K562 (cell line): ENCODE data around the gene CIAO3. TPM values are rescaled to one million over a fixed set of nuclear protein-coding genes. Genes with fewer than 3 reads are reported as not detected.

Experiments
- ATAC-seq: fragments of 200-7000 bp; cut with Tn5 transposase; 3 replicates; pipeline ENCODE4 v1.9.1; 2020; ENCODE audit warnings: moderate library complexity
- Bru-seq: library from RNA; stranded (reverse); fragments of 400-500 nt; gene quantifications from one replicate; lab custom pipeline; 2021; lab: Mats Ljungman, UMichigan
- BruChase-seq, 2 experiments: library from RNA; stranded (reverse); fragments of 400-500 nt; gene quantifications; one replicate each; lab custom pipeline; 2021; lab: Mats Ljungman, UMichigan
- BruUV-seq: library from RNA; stranded (reverse); fragments of 400-500 nt; replicated peaks from 2 replicates; lab custom pipeline; 2021; lab: Mats Ljungman, UMichigan
- CTCF ChIA-PET: fragments of 300-600 bp; formaldehyde crosslinking; extraction: SDS; loops from one replicate; lab custom pipeline; 2021; ENCODE audit warnings: low intra/inter-chr PET ratio; lab: Yijun Ruan, JAX
- POLR2A ChIA-PET: fragments of 300-600, 350-650 bp; sonication (Branson Sonifier 250); formaldehyde crosslinking; extraction: SDS; loops from one replicate; lab custom pipeline; 2021; ENCODE audit warnings: antibody characterized with exemption, inconsistent platforms; lab: Yijun Ruan, JAX
- DNase-seq, 4 experiments: peaks; one replicate each; pipeline versions ENCODE4 v3.0.0 to v3.0.0-alpha.2; 2011 to 2018; ENCODE audit warnings: low spot score in 3 of 4, mixed read lengths in 3 of 4; ENCODE audit errors: extremely low read depth in 1 of 4
- FAIRE-seq: peaks from 2 replicates; lab custom pipeline; 2011; peaks lifted over from hg19 to GRCh38; lab: Jason Lieb, UNC
- H2AFZ ChIP-seq: 2 replicates; pipeline ENCODE4 v1.6.0; 2011; ENCODE audit warnings: low read depth, low read length, control low read depth, inconsistent platforms
- H3K27ac ChIP-seq: fragments of 200-600 bp; 3 replicates; pipeline ENCODE4 v1.8.0; 2011; ENCODE audit warnings: low read depth, mild to moderate bottlenecking, control low read depth, inconsistent platforms, low read length, moderate library complexity, mixed read lengths; ENCODE audit errors: extremely low read depth
- H3K27me3 ChIP-seq, 2 experiments: fragments of 300-600 bp in 1 of 2; 2 replicates in 1 of 2; 3 replicates in 1 of 2; pipeline versions ENCODE4 v1.6.0 to v1.8.0; 2011; ENCODE audit warnings: inconsistent platforms in 2 of 2, low read length in 2 of 2, mild to moderate bottlenecking in 1 of 2, mixed read lengths in 1 of 2, moderate library complexity in 1 of 2; ENCODE audit not compliant: control insufficient read depth in 2 of 2, insufficient read depth in 2 of 2
- H3K36me3 ChIP-seq: fragments of 300-600 bp; 3 replicates; pipeline ENCODE4 v1.8.0; 2011; ENCODE audit warnings: mild to moderate bottlenecking, low read length, inconsistent platforms; ENCODE audit not compliant: control insufficient read depth, insufficient read depth
- H3K4me1 ChIP-seq, 2 experiments: fragments of 200-600 bp in 1 of 2; replicated peaks in 1 of 2; 2 replicates in 1 of 2; 3 replicates in 1 of 2; pipeline versions ENCODE4 v1.5.1 to v1.8.0; 2011; ENCODE audit warnings: inconsistent platforms in 2 of 2, low read length in 2 of 2, mild to moderate bottlenecking in 1 of 2, mixed read lengths in 1 of 2, moderate library complexity in 1 of 2; ENCODE audit not compliant: control insufficient read depth in 2 of 2, insufficient read depth in 2 of 2
- H3K4me2 ChIP-seq: 2 replicates; pipeline ENCODE4 v1.6.1; 2011; ENCODE audit warnings: low read length, control low read depth, inconsistent platforms, mixed read lengths; ENCODE audit not compliant: insufficient read depth
- H3K4me3 ChIP-seq: fragments of 200-600 bp; sonication (generic), shearing (Covaris generic); 2 replicates; pipeline ENCODE4 v1.5.1; 2016; ENCODE audit warnings: control low read depth, inconsistent platforms
- H3K79me2 ChIP-seq: fragments of 200-600 bp; 3 replicates; pipeline ENCODE4 v1.8.0; 2011; ENCODE audit warnings: low read length, inconsistent platforms; ENCODE audit not compliant: control insufficient read depth, insufficient read depth
- H3K9ac ChIP-seq, 2 experiments: 2 replicates each; pipeline versions ENCODE4 v1.6.0 to v1.6.1; 2011; ENCODE audit warnings: low read depth in 2 of 2, low read length in 2 of 2, control low read depth in 1 of 2, inconsistent platforms in 1 of 2, mild to moderate bottlenecking in 1 of 2, mixed read lengths in 1 of 2; ENCODE audit not compliant: insufficient read depth in 1 of 2
- H3K9me1 ChIP-seq: one replicate; pipeline ENCODE4 v1.6.0; 2011; ENCODE audit warnings: inconsistent platforms, mild to moderate bottlenecking, low read length, moderate library complexity; ENCODE audit not compliant: control insufficient read depth, insufficient read depth
- H3K9me3 ChIP-seq: replicated peaks from 2 replicates; pipeline ENCODE4 v1.5.1; 2011; ENCODE audit warnings: low read depth, low read length, inconsistent platforms; ENCODE audit not compliant: control insufficient read depth, insufficient read depth
- H4K20me1 ChIP-seq: replicated peaks from 2 replicates; pipeline ENCODE4 v1.6.1; 2011; ENCODE audit warnings: low read length, inconsistent platforms, mixed read lengths; ENCODE audit not compliant: control insufficient read depth, insufficient read depth
- BRD9 ChIP-seq: fragments of 450-650 bp; IDR thresholded peaks from 2 replicates; pipeline ENCODE4 v1.6.1; 2018; ENCODE audit warnings: low read depth; ENCODE audit not compliant: partially characterized antibody
- GATA2 ChIP-seq: sonication (generic); formaldehyde crosslinking; IDR thresholded peaks from 2 replicates; pipeline ENCODE4 v1.4.0; 2020; ENCODE audit warnings: mild to moderate bottlenecking, missing genetic modification reagents
- MTF1 ChIP-seq: fragments of 250-450 bp; sonication (Bioruptor Pico); IDR thresholded peaks from 2 replicates; pipeline ENCODE4 v1.9.0; 2021; ENCODE audit warnings: moderate library complexity, mild to moderate bottlenecking, inconsistent platforms, borderline replicate concordance
- NBN ChIP-seq: fragments of 450-650 bp; IDR thresholded peaks from 2 replicates; pipeline ENCODE4 v1.6.1; 2016; ENCODE audit warnings: low read depth, mild to moderate bottlenecking
- NR2C1 ChIP-seq, 2 experiments: fragments of 450-650 bp; IDR thresholded peaks; 2 replicates each; pipeline ENCODE4 v1.6.1; 2017; ENCODE audit warnings: mild to moderate bottlenecking in 2 of 2, antibody characterized with exemption in 1 of 2, inconsistent platforms in 1 of 2, missing compliant biosample characterization in 1 of 2, missing genetic modification characterization in 1 of 2
- NR2C2 ChIP-seq, 2 experiments: fragments of 200-800 bp in 1 of 2; sonication (Bioruptor generic) in 1 of 2; sonication (generic) in 1 of 2; formaldehyde crosslinking in 1 of 2; IDR thresholded peaks; 2 replicates each; pipeline versions ENCODE4 v1.6.1 to v1.8.0; 2016 to 2022; ENCODE audit warnings: mild to moderate bottlenecking in 1 of 2, missing compliant biosample characterization in 1 of 2, missing genetic modification characterization in 1 of 2, missing genetic modification reagents in 1 of 2
- PHB2 ChIP-seq: fragments of 450-650 bp; IDR thresholded peaks from 2 replicates; pipeline ENCODE4 v1.6.1; 2017; ENCODE audit warnings: low read depth
- SMAD3 ChIP-seq: fragments of 450-650 bp; formaldehyde crosslinking; conservative IDR thresholded peaks from 2 replicates; pipeline ENCODE4 v1.4.0; 2020; ENCODE audit warnings: mild to moderate bottlenecking
- SMC3 ChIP-seq: conservative IDR thresholded peaks from 2 replicates; pipeline ENCODE4 v1.6.1; 2011; ENCODE audit warnings: low read depth, low read length, improper control_type of control experiment; ENCODE audit not compliant: insufficient read depth
- SREBF1 ChIP-seq: fragments of 150-350 bp; IDR thresholded peaks from 2 replicates; pipeline ENCODE4 v1.6.1; 2014; ENCODE audit warnings: antibody characterized with exemption, low read depth, low read length, borderline replicate concordance
- STAT5B ChIP-seq: fragments of 250-450 bp; sonication (Bioruptor Pico); IDR thresholded peaks from 2 replicates; pipeline ENCODE4 v1.8.0; 2021; ENCODE audit warnings: mild to moderate bottlenecking, inconsistent platforms
- TAL1 ChIP-seq: fragments of 450-650 bp; IDR thresholded peaks from 2 replicates; pipeline ENCODE4 v1.6.1; 2016; ENCODE audit warnings: mild to moderate bottlenecking
- TCF7 ChIP-seq: sonication (generic); IDR thresholded peaks from 2 replicates; pipeline ENCODE4 v1.6.1; 2016; ENCODE audit warnings: antibody characterized with exemption, borderline replicate concordance
- ZKSCAN3 ChIP-seq: fragments of 250-450 bp; sonication (Bioruptor Pico); IDR thresholded peaks from 2 replicates; pipeline ENCODE4 v1.4.0; 2020
- ZNF274 ChIP-seq: IDR thresholded peaks from 2 replicates; pipeline ENCODE4 v1.6.1; 2011; ENCODE audit warnings: low read depth, mild to moderate bottlenecking, low read length, moderate library complexity, borderline replicate concordance
- ZNF668 ChIP-seq: fragments of 250-450 bp; sonication (Bioruptor Pico); IDR thresholded peaks from 2 replicates; pipeline ENCODE4 v1.8.0; 2022; ENCODE audit warnings: mild to moderate bottlenecking, inconsistent platforms
- whole genome bisulfite sequencing: fragments of 100-300 bp; shearing (Covaris generic); methylation state at CpG from one replicate; pipeline ENCODE4 v1.1.6; 2016; ENCODE audit warnings: low coverage, mixed read lengths; ENCODE audit not compliant: insufficient coverage; ENCODE audit errors: missing lambda C conversion rate; 5-methylcytosine and 5-hydroxymethylcytosine counted together
- in situ Hi-C: fragments of 300-500 bp; cut with MboI; formaldehyde crosslinking; loops from 4 replicates; pipeline ENCODE4 v1.15.0; 2018; ENCODE audit warnings: inconsistent platforms, mixed read lengths
- intact Hi-C: fragments of 100-400 bp; cut with micrococcal nuclease; formaldehyde crosslinking; loops from 2 replicates; pipeline ENCODE4 v1.14.2; 2022
- long read RNA-seq, 3 experiments: library from polyadenylated mRNA in 2 of 3; library from RNA in 1 of 3; unstranded in 2 of 3; stranded (forward) in 1 of 3; transcript quantifications; one replicate each; pipeline ENCODE4 v2.0.0, GENCODE V29; 2019 to 2022
- polyA minus RNA-seq, 3 experiments: library from RNA; depleted of rRNA, polyadenylated mRNA; stranded (reverse); fragments of >200 nt; gene quantifications; 2 replicates each; pipeline ENCODE4 v1.2.3, GENCODE V29; 2011
- polyA plus RNA-seq, 8 experiments: library from polyadenylated mRNA; depleted of rRNA in 4 of 8; stranded (reverse) in 5 of 8; unstranded in 3 of 8; fragments of >200 nt; fragmentation: Nextera tagmentation in 2 of 8; fragmentation: Illumina TruSeq in 1 of 8; extraction: Ambion mirVana in 2 of 8; extraction: Trizol in 1 of 8; gene quantifications; 2 replicates each; pipeline versions ENCODE4 v1.2.1 to v1.2.3, GENCODE V29; 2011 to 2014; ENCODE audit warnings: inconsistent platforms in 1 of 8, missing spikeins in 1 of 8
- total RNA-seq, 7 experiments: library from RNA; depleted of rRNA in 6 of 7; stranded (reverse); fragments of >200 nt in 6 of 7; fragmentation: Illumina TruSeq in 2 of 7; extraction: Trizol in 2 of 7; gene quantifications; 2 replicates each; pipeline versions ENCODE4 v1.2.1 to v1.2.3, GENCODE V29; 2011 to 2021; ENCODE audit warnings: low replicate concordance in 1 of 7

The CIAO3 gene
- total RNA-seq (2011; cell fraction: chromatin; rRNA removed; ENCODE audit: low replicate concordance): 110 and 324 TPM in 2 replicates
- total RNA-seq (2011; cell fraction: nucleolus; rRNA removed): 238 and 279 TPM in 2 replicates
- total RNA-seq (2011; cell fraction: nucleoplasm; rRNA removed): 145 and 170 TPM in 2 replicates
- total RNA-seq (2014; rRNA removed): 35.6 and 48.2 TPM in 2 replicates
- total RNA-seq (2014; rRNA removed; fragmentation: Illumina TruSeq; extraction: Trizol): 7.3 and 7.9 TPM in 2 replicates
- total RNA-seq (2015; rRNA removed; fragmentation: Illumina TruSeq; extraction: Trizol): 18.6 and 20.5 TPM in 2 replicates
- total RNA-seq (2021): 30.7 and 30.9 TPM in 2 replicates
- 18.5 and 30.5 TPM in 2 replicates for polyA plus RNA-seq (2011; rRNA removed)
- 24.1 and 25.8 TPM in 2 replicates for polyA plus RNA-seq (2011; cell fraction: cytosol; rRNA removed)
- 101 and 104 TPM in 2 replicates for polyA plus RNA-seq (2011; cell fraction: nucleus; rRNA removed)
- 22.4 and 34.2 TPM in 2 replicates for polyA plus RNA-seq (2012)
- polyA plus RNA-seq (2014; fragmentation: Illumina TruSeq; extraction: Trizol): 17.1 and 18.7 TPM in 2 replicates
- polyA plus RNA-seq (2014; fragmentation: Nextera tagmentation; extraction: Ambion mirVana): 1 to 10 TPM; 2.2 to 2.4 TPM
- 31.0 and 38.2 TPM in 2 replicates for polyA plus RNA-seq (2014; rRNA removed)
- polyA minus RNA-seq (2011; rRNA and poly(A)+ RNA removed): 13.5 and 15.4 TPM in 2 replicates
- polyA minus RNA-seq (2011; cell fraction: cytosol; rRNA and poly(A)+ RNA removed): 9.9 and 14.8 TPM in 2 replicates
- polyA minus RNA-seq (2011; cell fraction: nucleus; rRNA and poly(A)+ RNA removed): 52.0 and 78.0 TPM in 2 replicates
- Bru-seq, nascent RNA: percentile 60 among the genes with signal in this experiment
- percentile 52 among the genes with signal in this experiment for BruChase-seq, experiment 1, labeled RNA remaining after a 2-hour chase
- percentile 59 among the genes with signal in this experiment for BruChase-seq, experiment 2, labeled RNA remaining after a 6-hour chase
- long read RNA-seq, experiment 1, transcript CIAO3-201 (11 exons, 2,112 nt): major isoform, 52 of 108 reads
- long read RNA-seq, experiment 1, transcript CIAO3-214 (3 exons, 2,818 nt): minor isoform, 5 of 108 reads
- long read RNA-seq, experiment 1, partial matches to known transcripts: 19 of 108 reads
- long read RNA-seq, experiment 1, other reads (novel, unspliced or antisense): 22 of 108 reads
- long read RNA-seq, experiment 2, transcript CIAO3-201 (11 exons, 2,112 nt): major isoform, 11 of 25 reads
- long read RNA-seq, experiment 2, partial matches to known transcripts: 6 of 25 reads
- long read RNA-seq, experiment 2, other reads (novel, unspliced or antisense): 6 of 25 reads
- long read RNA-seq, experiment 3, transcript CIAO3-201 (11 exons, 2,112 nt): major isoform, 22 of 26 reads
- long read RNA-seq, experiment 3, partial matches to known transcripts: 0 of 26 reads
- long read RNA-seq, experiment 3, other reads (novel, unspliced or antisense): 4 of 26 reads

GRCh38 chr16:740764-741505 is at the start of gene CIAO3:
CIAO3 (minus strand) TSS chr16:740997; CDS start chr16:740985, 12 bp downstream.
- DNase-seq (peak; percentile 94 to 95 (median 94)), ATAC-seq (peak; percentile 93), FAIRE-seq (peak; percentile 80)
- peak within 1 kb of the TSS; percentile 85 for H3K4me2 ChIP-seq
- H3K27me3 ChIP-seq: no peaks in the 10 kb centered on the region
- H3K9me3 ChIP-seq: no peaks in the 10 kb centered on the region
- peak within 1 kb of the TSS; percentile 90 for H3K27ac ChIP-seq
- H3K4me1 ChIP-seq: peaks cover 18 to 78% of the 10 kb centered on the region in 2 experiments
- H3K4me3 ChIP-seq: peak within 1 kb of the TSS; percentile 96
- intact Hi-C loops (no loop called here), in situ Hi-C loops (loop anchor here (5.0 kb wide), 1 partner anchor 46 kb away; the partner anchor contains the start of genes CHTF18 and RPUSD1)
- H3K9ac ChIP-seq: peak within 1 kb of the TSS; percentile 87 to 95
- under 1% methylated on average over 52 of the region's 79 CpGs for WGBS
- CTCF ChIA-PET: interaction anchor here (0.9 to 1.1 kb wide), 2 partner anchors 26 to 349 kb away, joined by 3 to 4 read pairs; partner anchors contain the start of gene METRN
- POLR2A ChIA-PET: interaction anchor here (0.5 to 1.9 kb wide), 10 partner anchors 9 to 47 kb away, joined by 3 to 11 read pairs (median 4); no protein-coding TSS in a partner anchor
- BruUV-seq: TSS peak; percentile 83
- H2AFZ ChIP-seq: peak within 1 kb of the TSS; percentile 86
- peaks cover 32% of the 10 kb centered on the region; the same call in 2 of the 3 replicates for H3K36me3 ChIP-seq
- peaks cover 6% of the 10 kb centered on the region for H3K9me1 ChIP-seq
- no peaks in the 10 kb centered on the region; the same call in 1 of the 2 replicates for H4K20me1 ChIP-seq
- peaks cover 15% of the 10 kb centered on the region for H3K79me2 ChIP-seq
- no peak for TF ChIP-seq ZNF668 (CRISPR knock-in tag)
- TF ChIP-seq NR2C2 (CRISPR knock-in tag; IDR thresholded peaks at IDR 0.05): peak; percentile 54; the same call in 1 of the 2 replicates
- peak; percentile 86 for TF ChIP-seq NR2C2 (tag; IDR thresholded peaks at IDR 0.05)
- TF ChIP-seq PHB2: no peak
- TF ChIP-seq TCF7: peak; percentile 88; the same call in 1 of the 2 replicates
- no peak for TF ChIP-seq SMAD3 (CRISPR knock-in tag)
- TF ChIP-seq BRD9: no peak
- no peak for TF ChIP-seq MTF1
- TF ChIP-seq TAL1: no peak
- TF ChIP-seq ZKSCAN3 (CRISPR knock-in tag): no peak
- TF ChIP-seq SMC3: no peak
- no peak for TF ChIP-seq STAT5B (CRISPR knock-in tag)
- no peak for TF ChIP-seq ZNF274
- no peak for TF ChIP-seq GATA2 (CRISPR knock-in tag)
- TF ChIP-seq SREBF1: 0 out of 2 replicates have a peak, but pooled peaks have one; percentile 16
- TF ChIP-seq NBN: no peak
- no peak for TF ChIP-seq NR2C1 (IDR thresholded peaks at IDR 0.05)
- peak; percentile 79 for TF ChIP-seq NR2C1 (tag; IDR thresholded peaks at IDR 0.05)
